ENCODE results near the gene TBL3. TPM values are rescaled to one million over a fixed set of nuclear protein-coding genes. Genes with fewer than 3 reads are reported as not detected.

Gene TBL3
- total and polyA plus RNA-seq, 7 donors: 31.5 to 78.0 (median 41.8) TPM

DNA sequence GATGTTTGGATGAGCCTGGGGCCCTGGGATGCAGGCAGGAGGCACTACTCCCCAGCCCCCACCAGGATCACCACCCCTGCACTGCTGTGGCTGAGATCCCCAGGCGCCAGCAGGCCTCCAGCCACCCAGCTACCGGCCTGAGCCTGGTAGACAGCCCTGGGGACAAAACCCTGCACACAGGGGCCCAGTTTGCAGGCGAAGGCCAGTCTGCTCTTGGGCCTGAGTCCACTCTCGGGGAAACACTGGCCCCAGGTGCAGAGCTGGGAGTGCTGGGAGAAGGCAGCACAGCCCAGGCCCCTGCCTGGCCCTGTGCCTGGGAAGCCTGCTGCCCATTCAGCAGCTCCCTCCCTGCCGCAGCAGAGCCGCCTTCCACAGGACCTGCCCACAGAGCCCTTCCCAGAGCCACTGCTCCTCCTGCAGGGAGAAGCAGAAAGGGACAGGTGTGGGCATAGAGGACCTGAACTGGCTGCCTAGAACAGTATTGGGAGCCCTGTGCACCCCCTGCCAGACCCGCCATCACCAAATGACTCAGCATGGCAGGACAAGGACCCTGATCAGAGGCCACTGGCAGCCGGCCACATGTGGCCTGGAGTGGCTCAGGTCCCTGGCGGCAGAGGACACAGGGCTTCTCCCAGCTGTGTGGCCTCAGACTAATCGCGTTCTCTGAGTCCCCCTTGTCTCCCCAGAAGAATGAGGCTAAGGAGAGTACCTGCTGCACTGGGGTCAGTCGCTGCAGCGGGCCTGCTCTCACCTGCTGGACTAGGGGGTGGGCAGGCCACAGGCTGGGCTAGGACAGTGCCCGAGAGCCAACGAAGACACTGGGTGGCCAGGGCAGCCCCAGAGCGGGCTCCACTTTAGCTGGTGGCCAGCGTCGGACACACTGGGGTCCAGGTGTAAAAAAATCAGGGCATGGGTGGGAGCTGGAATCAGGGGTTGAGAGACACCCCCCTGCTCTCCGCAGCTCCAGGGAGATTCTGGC, 39.5 kb upstream of the TBL3 start:
- WGBS, 3 donors: 62 to 70% (median 68%) methylated on average over 19 of the region's 19 CpGs
- no peaks in the 10 kb centered on the region for H3K9me3 ChIP-seq
- H3K4me1 ChIP-seq: peaks cover 3% of the 10 kb centered on the region
- TF ChIP-seq CTCF (IDR thresholded peaks at IDR 0.05): no peak
- no peak overlapping the region for H3K27ac ChIP-seq
- ATAC-seq (no peak), DNase-seq (no peak)
- no peak overlapping the region for H3K4me3 ChIP-seq
- intact Hi-C loops (cut with DNase I): loop anchor here (5.0 to 10.0 kb wide), 2 partner anchors 70 to 318 kb away; partner anchors contain the start of genes CRAMP1 (in 1 of the 2) and IFT140 (in 1 of the 2)
- peaks cover 0 to 8% of the 10 kb centered on the region in 2 donors for H3K36me3 ChIP-seq (ENCODE audit: insufficient read depth in 1 of 2, low read depth in 1 of 2)
- H3K27me3 ChIP-seq (ENCODE audit: insufficient read depth in 3 of 3, low read length in 2 of 3): no peaks in the 10 kb centered on the region

- intact Hi-C loops (cut with DNase I): loop anchor here (5.0 to 10.0 kb wide), 2 partner anchors 71 to 318 kb away; partner anchors contain the start of genes CRAMP1 (in 1 of the 2) and IFT140 (in 1 of the 2)
- 57 to 70% (median 59%) methylated on average over 21 to 23 of the region's 23 CpGs for WGBS, 3 donors
- H3K9me3 ChIP-seq: no peaks in the 10 kb centered on the region
- no peak for TF ChIP-seq CTCF (IDR thresholded peaks at IDR 0.05)
- DNase-seq (no peak), ATAC-seq (no peak)
- no peaks in the 10 kb centered on the region for H3K27me3 ChIP-seq (ENCODE audit: insufficient read depth in 3 of 3, low read length in 2 of 3)
- no peak overlapping the region for H3K27ac ChIP-seq
- no peak overlapping the region for H3K4me3 ChIP-seq
- H3K4me1 ChIP-seq: peaks cover 3% of the 10 kb centered on the region
- H3K36me3 ChIP-seq (ENCODE audit: insufficient read depth in 1 of 2, low read depth in 1 of 2): peaks cover under 1 to 17% of the 10 kb centered on the region in 2 donors
Observed at GRCh38 chr16:1933097-1933661, 38.7 kb upstream of the TBL3 start.

- ATAC-seq: no peak
- intact Hi-C loops (cut with DNase I): loop anchor here in 1 of 2 donors (10.0 kb wide), 1 partner anchor 322 kb away; the partner anchor contains the start of genes CRAMP1 and IFT140
- DNase-seq: no peak
- H3K27ac ChIP-seq: no peak overlapping the region
- H3K4me3 ChIP-seq: no peak overlapping the region
- H3K36me3 ChIP-seq (ENCODE audit: insufficient read depth in 1 of 2, low read depth in 1 of 2): peaks cover 7 to 46% of the 10 kb centered on the region in 2 donors
- peaks cover 23% of the 10 kb centered on the region for H3K4me1 ChIP-seq
- no peak for TF ChIP-seq CTCF (IDR thresholded peaks at IDR 0.05)
- H3K9me3 ChIP-seq: no peaks in the 10 kb centered on the region
- H3K27me3 ChIP-seq (ENCODE audit: insufficient read depth in 3 of 3, low read length in 2 of 3): no peaks in the 10 kb centered on the region
- WGBS, 3 donors: 91 to 94% (median 93%) methylated on average over 11 of the region's 11 CpGs
Observed at GRCh38 chr16:1936945-1937479, 34.8 kb upstream of the TBL3 start.

DNA sequence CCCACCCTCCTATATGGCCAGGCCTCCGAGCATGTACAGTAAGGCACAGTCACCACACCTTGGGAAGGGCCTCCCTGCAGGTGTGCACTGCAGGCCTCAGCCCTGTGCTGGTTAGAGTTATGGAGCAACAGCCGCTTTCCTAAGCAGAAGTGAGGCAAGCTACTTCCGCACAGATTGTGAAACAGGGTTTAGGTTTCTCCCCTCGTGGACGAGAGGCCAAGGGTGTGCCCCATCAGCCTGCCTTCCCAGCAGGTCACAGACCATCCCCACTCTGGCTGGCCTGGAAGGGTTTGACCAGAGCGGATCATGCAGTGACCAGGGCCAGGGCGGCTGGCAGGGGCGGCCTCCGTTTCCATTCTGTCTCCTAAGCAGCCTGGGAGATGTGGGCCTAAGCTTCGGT, 33.5 kb upstream of the TBL3 start:
- H3K27ac ChIP-seq: peak overlapping the region; percentile 23
- no peaks in the 10 kb centered on the region for H3K27me3 ChIP-seq (ENCODE audit: insufficient read depth in 3 of 3, low read length in 2 of 3)
- WGBS, 3 donors: 81 to 93% (median 86%) methylated on average over 10 of the region's 10 CpGs
- peaks cover 7 to 46% of the 10 kb centered on the region in 2 donors for H3K36me3 ChIP-seq (ENCODE audit: insufficient read depth in 1 of 2, low read depth in 1 of 2)
- DNase-seq (no peak), ATAC-seq (no peak)
- H3K4me3 ChIP-seq: no peak overlapping the region
- H3K4me1 ChIP-seq: peaks cover 29% of the 10 kb centered on the region
- intact Hi-C loops (cut with DNase I): loop anchor here in 1 of 2 donors (10.0 kb wide), 1 partner anchor 324 kb away; the partner anchor contains the start of genes CRAMP1 and IFT140
- H3K9me3 ChIP-seq: no peaks in the 10 kb centered on the region
- no peak for TF ChIP-seq CTCF (IDR thresholded peaks at IDR 0.05)
